Testis (tissue), 2 donors: ENCODE data around the gene SRSF11.

ENCODE experiments used
- POLR2A ChIP-seq: fragments of 450-650 bp; IDR thresholded peaks from one replicate; pipeline ENCODE4 v1.6.1; 2017; ENCODE audit warnings: antibody characterized with exemption, mild to moderate bottlenecking, moderate library complexity
- TF ChIP-seq, protein P1 (sequence below), 3 experiments: fragments of 450-650 bp in 2 of 3; fragments of 200-600 bp in 1 of 3; sonication (generic) in 1 of 3; IDR thresholded peaks; one replicate each; pipeline ENCODE4 v1.5.1; 2016 to 2019; ENCODE audit warnings: antibody characterized with exemption in 3 of 3, mild to moderate bottlenecking in 2 of 3, moderate library complexity in 1 of 3

DNA sequence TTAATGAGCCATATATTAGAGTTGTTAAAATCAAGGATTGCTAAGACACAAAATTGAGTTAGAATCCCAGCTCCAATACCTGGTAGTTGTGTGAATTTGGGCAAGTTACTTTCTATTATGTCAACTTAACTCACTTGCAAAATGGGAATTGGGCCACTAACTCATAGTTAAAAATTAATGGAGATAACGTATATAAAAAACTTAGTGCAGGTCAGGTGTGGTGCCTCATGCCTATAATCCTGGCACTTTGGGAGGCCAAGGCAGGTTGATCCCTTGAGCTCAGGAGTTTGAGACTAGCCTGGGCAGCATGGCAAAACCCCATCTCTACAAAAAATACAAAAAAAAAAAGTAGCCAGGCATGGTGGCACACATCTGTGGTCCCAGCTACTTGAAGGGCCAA lies 57.5 kb downstream of the SRSF11 start:
- TF ChIP-seq POLR2A = no peak
- TF ChIP-seq, protein P1, sequence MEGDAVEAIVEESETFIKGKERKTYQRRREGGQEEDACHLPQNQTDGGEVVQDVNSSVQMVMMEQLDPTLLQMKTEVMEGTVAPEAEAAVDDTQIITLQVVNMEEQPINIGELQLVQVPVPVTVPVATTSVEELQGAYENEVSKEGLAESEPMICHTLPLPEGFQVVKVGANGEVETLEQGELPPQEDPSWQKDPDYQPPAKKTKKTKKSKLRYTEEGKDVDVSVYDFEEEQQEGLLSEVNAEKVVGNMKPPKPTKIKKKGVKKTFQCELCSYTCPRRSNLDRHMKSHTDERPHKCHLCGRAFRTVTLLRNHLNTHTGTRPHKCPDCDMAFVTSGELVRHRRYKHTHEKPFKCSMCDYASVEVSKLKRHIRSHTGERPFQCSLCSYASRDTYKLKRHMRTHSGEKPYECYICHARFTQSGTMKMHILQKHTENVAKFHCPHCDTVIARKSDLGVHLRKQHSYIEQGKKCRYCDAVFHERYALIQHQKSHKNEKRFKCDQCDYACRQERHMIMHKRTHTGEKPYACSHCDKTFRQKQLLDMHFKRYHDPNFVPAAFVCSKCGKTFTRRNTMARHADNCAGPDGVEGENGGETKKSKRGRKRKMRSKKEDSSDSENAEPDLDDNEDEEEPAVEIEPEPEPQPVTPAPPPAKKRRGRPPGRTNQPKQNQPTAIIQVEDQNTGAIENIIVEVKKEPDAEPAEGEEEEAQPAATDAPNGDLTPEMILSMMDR (IDR thresholded peaks at IDR 0.05) = no peak
